Measurements from ENCODE around the gene SHLD2.
"Not testable (repeated sequence)": the region's sequence is repeated elsewhere in the genome, so short reads cannot be mapped to it uniquely, and the experiment has no call there.

The SHLD2 gene

GRCh38 chr10:87079106-87079836 is 15.7 kb upstream of the SHLD2 start:
- no peaks in the 10 kb centered on the region for H3K36me3 ChIP-seq (ENCODE audit: control insufficient read depth, insufficient read depth, low read length)
- no peak overlapping the region for H3K4me2 ChIP-seq (ENCODE audit: low read length)
- no peaks in the 10 kb centered on the region for H3K27me3 ChIP-seq (ENCODE audit: control insufficient read depth, insufficient read depth, low read length)
- H3K9ac ChIP-seq = no peak overlapping the region
- no peak overlapping the region for H3K4me3 ChIP-seq (ENCODE audit: low read depth, low read length)
- H2AFZ ChIP-seq = no peak overlapping the region
- no peaks in the 10 kb centered on the region for H3K9me3 ChIP-seq (ENCODE audit: control insufficient read depth, low read length)
- H3K79me2 ChIP-seq = peaks cover 2% of the 10 kb centered on the region
- TF ChIP-seq CTCF (IDR thresholded peaks at IDR 0.05) = no peak
- H3K27ac ChIP-seq = no peak overlapping the region
- no peaks in the 10 kb centered on the region for H3K4me1 ChIP-seq

GRCh38 chr10:87080621-87081020 is 14.4 kb upstream of the SHLD2 start:
- H3K27me3 ChIP-seq (ENCODE audit: control insufficient read depth, insufficient read depth, low read length); H3K9ac ChIP-seq; H3K4me1 ChIP-seq; H3K36me3 ChIP-seq (ENCODE audit: control insufficient read depth, insufficient read depth, low read length); H3K4me3 ChIP-seq (ENCODE audit: low read depth, low read length); H3K27ac ChIP-seq; H3K4me2 ChIP-seq (ENCODE audit: low read length); H3K79me2 ChIP-seq; H3K9me3 ChIP-seq (ENCODE audit: control insufficient read depth, low read length); H2AFZ ChIP-seq: not testable (repeated sequence)

- H3K79me2 ChIP-seq; H3K4me1 ChIP-seq; H3K4me3 ChIP-seq (ENCODE audit: low read depth, low read length); H3K27ac ChIP-seq; H3K36me3 ChIP-seq (ENCODE audit: control insufficient read depth, insufficient read depth, low read length); H3K27me3 ChIP-seq (ENCODE audit: control insufficient read depth, insufficient read depth, low read length); H3K9ac ChIP-seq; H3K4me2 ChIP-seq (ENCODE audit: low read length); H3K9me3 ChIP-seq (ENCODE audit: control insufficient read depth, low read length); H2AFZ ChIP-seq: not testable (repeated sequence)
These were observed 13.4 kb upstream of the SHLD2 start for GRCh38 chr10:87081574-87081973.

GRCh38 chr10:87082219-87082618 is 12.8 kb upstream of the SHLD2 start:
- not testable (repeated sequence) for H3K27me3 ChIP-seq (ENCODE audit: control insufficient read depth, insufficient read depth, low read length); H3K4me1 ChIP-seq; H3K4me2 ChIP-seq (ENCODE audit: low read length); H3K36me3 ChIP-seq (ENCODE audit: control insufficient read depth, insufficient read depth, low read length); H3K9ac ChIP-seq; H3K9me3 ChIP-seq (ENCODE audit: control insufficient read depth, low read length); H3K4me3 ChIP-seq (ENCODE audit: low read depth, low read length); H2AFZ ChIP-seq; H3K27ac ChIP-seq
- peaks cover 10% of the 10 kb centered on the region for H3K79me2 ChIP-seq

GRCh38 chr10:87083576-87084290 is 11.3 kb upstream of the SHLD2 start:
- H3K4me1 ChIP-seq; H3K9ac ChIP-seq; H3K9me3 ChIP-seq (ENCODE audit: control insufficient read depth, low read length); H2AFZ ChIP-seq; H3K4me3 ChIP-seq (ENCODE audit: low read depth, low read length); H3K36me3 ChIP-seq (ENCODE audit: control insufficient read depth, insufficient read depth, low read length); H3K27ac ChIP-seq; H3K4me2 ChIP-seq (ENCODE audit: low read length); H3K27me3 ChIP-seq (ENCODE audit: control insufficient read depth, insufficient read depth, low read length): not testable (repeated sequence)
- peaks cover 14% of the 10 kb centered on the region for H3K79me2 ChIP-seq

- not testable (repeated sequence) for H3K9me3 ChIP-seq (ENCODE audit: control insufficient read depth, low read length); H3K9ac ChIP-seq; H3K4me3 ChIP-seq (ENCODE audit: low read depth, low read length); H3K27ac ChIP-seq; H3K36me3 ChIP-seq (ENCODE audit: control insufficient read depth, insufficient read depth, low read length); H2AFZ ChIP-seq; H3K27me3 ChIP-seq (ENCODE audit: control insufficient read depth, insufficient read depth, low read length); H3K4me1 ChIP-seq; H3K4me2 ChIP-seq (ENCODE audit: low read length)
- H3K79me2 ChIP-seq = peaks cover 15% of the 10 kb centered on the region
These were observed 10.7 kb upstream of the SHLD2 start for GRCh38 chr10:87084291-87084782.

GRCh38 chr10:87085537-87085936 is 9.5 kb upstream of the SHLD2 start:
- Histone ChIP-seq H3K27ac (no peak overlapping the region), H3K27me3 (ENCODE audit: control insufficient read depth, insufficient read depth, low read length) (no peaks in the 10 kb centered on the region), H3K9me3 (ENCODE audit: control insufficient read depth, low read length) (no peaks in the 10 kb centered on the region), H3K79me2 (peaks cover 21% of the 10 kb centered on the region), H3K4me2 (ENCODE audit: low read length) (no peak overlapping the region), H3K4me3 (ENCODE audit: low read depth, low read length) (no peak overlapping the region), H3K36me3 (ENCODE audit: control insufficient read depth, insufficient read depth, low read length) (no peaks in the 10 kb centered on the region), H3K4me1 (no peaks in the 10 kb centered on the region), H3K9ac (no peak overlapping the region), H2AFZ (no peak overlapping the region)
- TF ChIP-seq CTCF (IDR thresholded peaks at IDR 0.05) = no peak
